AG09319 (cell line): ENCODE data around the gene IRF8.
"Not testable (repeated sequence)": the region's sequence is repeated elsewhere in the genome, so short reads cannot be mapped to it uniquely, and the experiment has no call there.

Experiments used
- DNase-seq: peaks from one replicate; pipeline ENCODE4 v3.0.0-alpha.2; 2010; ENCODE audit warnings: low read depth; ENCODE audit errors: extremely low read depth
- TF ChIP-seq, protein P1 (sequence below): IDR thresholded peaks from 2 replicates; pipeline ENCODE4 v1.5.1; 2011; ENCODE audit warnings: low read depth, mild to moderate bottlenecking, inconsistent platforms, low read length, moderate library complexity

IRF8 gene

GRCh38 chr16:85856079-85856478 lies 42.9 kb upstream of the IRF8 start:
- TF ChIP-seq, protein P1, sequence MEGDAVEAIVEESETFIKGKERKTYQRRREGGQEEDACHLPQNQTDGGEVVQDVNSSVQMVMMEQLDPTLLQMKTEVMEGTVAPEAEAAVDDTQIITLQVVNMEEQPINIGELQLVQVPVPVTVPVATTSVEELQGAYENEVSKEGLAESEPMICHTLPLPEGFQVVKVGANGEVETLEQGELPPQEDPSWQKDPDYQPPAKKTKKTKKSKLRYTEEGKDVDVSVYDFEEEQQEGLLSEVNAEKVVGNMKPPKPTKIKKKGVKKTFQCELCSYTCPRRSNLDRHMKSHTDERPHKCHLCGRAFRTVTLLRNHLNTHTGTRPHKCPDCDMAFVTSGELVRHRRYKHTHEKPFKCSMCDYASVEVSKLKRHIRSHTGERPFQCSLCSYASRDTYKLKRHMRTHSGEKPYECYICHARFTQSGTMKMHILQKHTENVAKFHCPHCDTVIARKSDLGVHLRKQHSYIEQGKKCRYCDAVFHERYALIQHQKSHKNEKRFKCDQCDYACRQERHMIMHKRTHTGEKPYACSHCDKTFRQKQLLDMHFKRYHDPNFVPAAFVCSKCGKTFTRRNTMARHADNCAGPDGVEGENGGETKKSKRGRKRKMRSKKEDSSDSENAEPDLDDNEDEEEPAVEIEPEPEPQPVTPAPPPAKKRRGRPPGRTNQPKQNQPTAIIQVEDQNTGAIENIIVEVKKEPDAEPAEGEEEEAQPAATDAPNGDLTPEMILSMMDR = no peak
- no peak for DNase-seq

DNA sequence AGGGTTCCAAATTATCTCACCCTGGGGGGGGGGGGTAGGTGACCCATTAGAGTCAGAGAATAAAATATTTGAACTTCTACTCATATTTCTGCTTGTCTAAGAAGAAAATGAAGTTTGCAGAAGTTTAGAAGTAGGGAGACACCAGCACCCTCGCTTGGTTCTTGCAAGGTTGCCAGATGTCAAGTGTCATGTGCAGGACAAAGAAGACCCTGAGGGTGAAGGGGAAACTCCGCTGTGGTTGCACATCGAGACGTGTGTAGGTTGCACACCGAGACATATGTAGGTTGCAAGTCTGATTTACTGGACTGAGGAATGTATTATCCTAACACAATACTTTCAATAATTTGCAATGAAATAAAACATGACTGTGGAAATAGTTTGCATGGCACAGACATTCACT lies 42.4 kb upstream of the IRF8 start:
- DNase-seq = no peak
- TF ChIP-seq, protein P1 = no peak

DNA sequence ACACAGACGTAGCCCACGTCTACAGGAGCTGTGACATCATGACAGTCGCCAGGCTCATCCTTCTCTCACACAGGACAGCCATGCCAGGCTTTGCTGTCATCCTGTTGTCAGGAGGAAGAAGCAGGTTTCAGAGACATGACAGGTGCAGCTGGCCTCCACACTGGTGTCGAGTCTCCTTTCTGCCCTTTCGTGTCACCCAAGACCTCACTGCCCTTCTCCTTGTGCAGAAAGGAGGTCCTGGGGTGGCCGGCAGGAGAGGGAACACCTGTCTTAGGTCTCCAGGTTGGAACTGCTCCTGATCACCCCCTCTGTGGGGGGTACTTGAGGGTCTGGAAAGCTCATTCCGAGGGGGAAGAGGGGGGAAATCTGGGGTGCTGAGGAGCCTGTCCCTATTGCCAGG lies 41.6 kb upstream of the IRF8 start:
- TF ChIP-seq, protein P1 = no peak
- no peak for DNase-seq

GRCh38 chr16:85858571-85858970 lies 40.4 kb upstream of the IRF8 start:
- DNase-seq = not testable (repeated sequence)

- DNase-seq = no peak
These were observed 39.8 kb upstream of the IRF8 start for GRCh38 chr16:85858984-85859817.

GRCh38 chr16:85859818-85860125 lies 39.2 kb upstream of the IRF8 start:
- TF ChIP-seq, protein P1 = no peak
- DNase-seq = no peak

More at GRCh38 chr16:85858984-85859817, 39.8 kb upstream of the IRF8 start:
- TF ChIP-seq, protein P1 = no peak

- TF ChIP-seq, protein P1 = no peak
- no peak for DNase-seq
These were observed 38.4 kb upstream of the IRF8 start for GRCh38 chr16:85860413-85861094.
